GM19193 (cell line): ENCODE data around the gene GRIK5.

Experiments used
- POLR2A ChIP-seq: IDR thresholded peaks from 4 replicates; pipeline ENCODE4 v1.6.1; 2011; ENCODE audit not compliant: insufficient read depth, insufficient read length; ENCODE audit errors: extremely low read depth

GRIK5 gene

GRCh38 chr19:41957838-41958366 is 112.1 kb downstream of the GRIK5 start:
- TF ChIP-seq POLR2A = no peak

DNA sequence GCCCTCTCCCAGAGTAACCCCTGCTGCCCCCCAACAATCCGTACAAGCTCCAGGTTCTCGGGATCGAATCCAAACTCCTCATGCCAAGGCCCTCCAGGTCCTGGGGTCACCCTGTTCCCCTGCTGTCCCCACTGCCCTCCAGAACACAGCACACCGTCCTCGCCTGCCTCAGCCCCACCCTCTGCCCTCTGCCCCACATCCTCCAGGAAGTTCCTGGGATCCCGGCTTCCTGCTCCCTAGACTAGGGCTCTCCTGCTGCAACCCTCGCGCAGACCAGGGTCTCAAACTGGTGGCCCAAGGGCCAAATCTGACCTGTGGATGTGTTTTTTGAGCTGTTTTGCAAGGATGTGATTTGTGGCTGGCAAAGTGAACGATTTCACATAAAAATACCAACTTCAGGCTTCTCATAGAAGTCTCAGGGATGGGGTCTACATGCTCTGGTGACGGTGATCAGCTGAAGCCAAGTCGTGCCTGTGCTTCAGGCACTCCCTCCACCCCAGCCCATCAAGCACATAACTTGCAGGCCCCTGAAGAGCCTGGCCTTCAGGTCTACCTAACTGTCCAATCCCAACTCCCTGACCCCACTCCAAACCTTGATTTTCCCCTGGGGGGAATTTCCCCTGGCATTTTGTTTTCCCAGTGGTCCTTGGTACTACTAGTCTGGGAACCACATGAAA is 112.7 kb downstream of the GRIK5 start:
- TF ChIP-seq POLR2A = no peak

GRCh38 chr19:41956621-41957020 is 113.4 kb downstream of the GRIK5 start:
- no peak for TF ChIP-seq POLR2A

- no peak for TF ChIP-seq POLR2A
Observed at GRCh38 chr19:41955521-41955920, 114.5 kb downstream of the GRIK5 start.

- no peak for TF ChIP-seq POLR2A
Observed at GRCh38 chr19:41951686-41952172, 118.3 kb downstream of the GRIK5 start.
